Measurements from ENCODE around the gene SRPX.
A peak's percentile ranks its signal among the peaks of the same experiment; 100 is the strongest.

DNA sequence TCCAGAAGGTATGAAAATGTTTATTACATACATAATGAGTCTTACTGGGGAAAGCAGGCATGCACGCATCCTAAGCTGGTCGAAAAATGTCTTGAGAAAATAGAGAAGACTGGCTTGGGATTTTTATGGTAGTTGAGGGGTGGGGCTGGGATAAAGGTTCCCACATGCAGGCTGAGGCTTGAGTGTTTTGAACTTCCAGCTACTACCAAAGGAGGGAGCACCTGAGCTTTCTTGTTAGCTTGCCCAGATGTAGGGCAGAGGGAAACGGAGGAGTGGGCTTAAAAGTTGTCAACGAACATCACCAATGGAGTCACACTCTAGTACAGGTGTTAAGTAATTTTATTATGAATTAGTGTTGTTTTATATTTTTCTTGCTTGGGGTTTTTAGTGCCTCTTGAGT lies 39.6 kb upstream of the SRPX start:
- TF ChIP-seq, protein P1, sequence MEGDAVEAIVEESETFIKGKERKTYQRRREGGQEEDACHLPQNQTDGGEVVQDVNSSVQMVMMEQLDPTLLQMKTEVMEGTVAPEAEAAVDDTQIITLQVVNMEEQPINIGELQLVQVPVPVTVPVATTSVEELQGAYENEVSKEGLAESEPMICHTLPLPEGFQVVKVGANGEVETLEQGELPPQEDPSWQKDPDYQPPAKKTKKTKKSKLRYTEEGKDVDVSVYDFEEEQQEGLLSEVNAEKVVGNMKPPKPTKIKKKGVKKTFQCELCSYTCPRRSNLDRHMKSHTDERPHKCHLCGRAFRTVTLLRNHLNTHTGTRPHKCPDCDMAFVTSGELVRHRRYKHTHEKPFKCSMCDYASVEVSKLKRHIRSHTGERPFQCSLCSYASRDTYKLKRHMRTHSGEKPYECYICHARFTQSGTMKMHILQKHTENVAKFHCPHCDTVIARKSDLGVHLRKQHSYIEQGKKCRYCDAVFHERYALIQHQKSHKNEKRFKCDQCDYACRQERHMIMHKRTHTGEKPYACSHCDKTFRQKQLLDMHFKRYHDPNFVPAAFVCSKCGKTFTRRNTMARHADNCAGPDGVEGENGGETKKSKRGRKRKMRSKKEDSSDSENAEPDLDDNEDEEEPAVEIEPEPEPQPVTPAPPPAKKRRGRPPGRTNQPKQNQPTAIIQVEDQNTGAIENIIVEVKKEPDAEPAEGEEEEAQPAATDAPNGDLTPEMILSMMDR (IDR thresholded peaks at IDR 0.05; ENCODE audit: insufficient read depth, low read depth, low read length), result peak; percentile 27
- no peak for TF ChIP-seq EZH2 (IDR thresholded peaks at IDR 0.05; ENCODE audit: insufficient read depth, low read length)

Measured in astrocyte (in vitro differentiated cells and primary cell).